Central memory CD8-positive, alpha-beta T cell (primary cell): ENCODE measurements around the gene NUCKS1.
A peak's percentile ranks its signal among the peaks of the same experiment; 100 is the strongest.

Experiments
- ATAC-seq: fragments of 150-1000 bp; cut with Tn5 transposase; replicated peaks from 2 replicates; pipeline ENCODE4 v1.10.0; 2022; ENCODE audit warnings: mild to moderate bottlenecking, moderate FRiP score, moderate number of reproducible peaks; ENCODE audit not compliant: poor library complexity, severe bottlenecking; ENCODE audit errors: extremely low read depth
- DNase-seq, 2 donors: peaks; one replicate each; pipeline ENCODE4 v3.0.0; 2021; ENCODE audit warnings: low spot score in 2 of 2
- H3K27ac Mint-ChIP-seq: one replicate; pipeline ENCODE4 v1.8.0; 2022; ENCODE audit warnings: low read depth, mild to moderate bottlenecking, moderate library complexity, mixed read lengths
- H3K27me3 Mint-ChIP-seq: one replicate; pipeline ENCODE4 v1.8.0; 2022; ENCODE audit warnings: mixed read lengths
- H3K36me3 Mint-ChIP-seq: one replicate; pipeline ENCODE4 v1.8.0; 2022; ENCODE audit warnings: mild to moderate bottlenecking, moderate library complexity, mixed read lengths; ENCODE audit not compliant: insufficient read depth
- H3K4me1 Mint-ChIP-seq: one replicate; pipeline ENCODE4 v1.8.0; 2022; ENCODE audit warnings: mixed read lengths
- H3K4me3 Mint-ChIP-seq: one replicate; pipeline ENCODE4 v1.8.0; 2022; ENCODE audit warnings: mild to moderate bottlenecking, moderate library complexity, mixed read lengths
- H3K9me3 Mint-ChIP-seq: one replicate; pipeline ENCODE4 v1.8.0; 2022; ENCODE audit warnings: mixed read lengths

NUCKS1 gene, protein sequence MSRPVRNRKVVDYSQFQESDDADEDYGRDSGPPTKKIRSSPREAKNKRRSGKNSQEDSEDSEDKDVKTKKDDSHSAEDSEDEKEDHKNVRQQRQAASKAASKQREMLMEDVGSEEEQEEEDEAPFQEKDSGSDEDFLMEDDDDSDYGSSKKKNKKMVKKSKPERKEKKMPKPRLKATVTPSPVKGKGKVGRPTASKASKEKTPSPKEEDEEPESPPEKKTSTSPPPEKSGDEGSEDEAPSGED

DNA sequence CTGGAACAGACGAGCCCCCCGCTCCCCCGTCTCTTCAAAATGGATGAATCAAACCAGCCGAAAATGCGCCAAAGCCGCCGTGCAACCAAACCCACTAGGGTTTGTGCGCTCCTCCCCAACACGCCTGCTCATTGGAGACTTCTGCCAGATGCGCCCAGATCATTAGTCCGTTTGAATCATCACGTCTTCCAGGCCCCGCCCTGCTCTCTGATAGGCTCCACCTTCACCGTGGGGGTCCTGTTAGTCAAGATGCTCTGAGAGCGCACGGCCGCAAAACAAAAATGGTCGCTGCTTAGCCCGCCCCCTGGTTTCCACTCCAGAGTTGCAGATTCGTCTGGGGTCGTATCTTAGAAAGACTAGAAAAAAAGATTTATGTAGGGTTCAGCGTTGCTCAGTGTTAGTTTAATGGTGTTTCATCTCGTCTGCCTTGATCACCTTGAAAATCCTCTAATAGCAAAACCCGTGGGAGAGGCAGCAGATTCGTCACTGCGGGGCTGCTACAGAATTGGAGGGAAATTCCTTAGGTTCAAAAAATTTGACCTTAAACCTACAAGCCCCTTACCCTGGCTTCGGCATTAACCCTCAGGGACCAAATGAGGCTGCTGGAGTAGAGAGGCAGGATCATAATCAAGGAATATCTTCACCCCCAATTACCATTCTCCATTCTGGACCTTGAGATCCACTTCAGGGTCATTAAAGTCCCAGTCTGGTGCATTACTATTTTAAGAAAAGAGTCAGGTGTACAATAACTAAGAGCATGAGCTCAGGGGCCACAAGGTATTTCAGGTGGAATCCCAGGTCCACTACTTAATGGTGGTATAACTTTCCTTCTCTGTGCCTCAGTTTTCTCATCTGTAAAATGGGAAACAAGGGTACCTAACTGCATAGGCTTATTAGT, at the start of gene NUCKS1:
TSS of gene NUCKS1 (minus strand) at position 45 of the 898 bp plus-strand sequence. CDS start 209 bp downstream, outside the sequence.
- peaks cover 32% of the 10 kb centered on the region for H3K4me1 Mint-ChIP-seq
- H3K27ac Mint-ChIP-seq, result peak within 1 kb of the TSS; percentile 99
- H3K27me3 Mint-ChIP-seq, result no peaks in the 10 kb centered on the region
- peaks cover 31% of the 10 kb centered on the region for H3K36me3 Mint-ChIP-seq
- ATAC-seq (peak; percentile 87), DNase-seq (peak; percentile 93 to 98)
- peak within 1 kb of the TSS; percentile 98 for H3K4me3 Mint-ChIP-seq
- no peaks in the 10 kb centered on the region for H3K9me3 Mint-ChIP-seq

DNA sequence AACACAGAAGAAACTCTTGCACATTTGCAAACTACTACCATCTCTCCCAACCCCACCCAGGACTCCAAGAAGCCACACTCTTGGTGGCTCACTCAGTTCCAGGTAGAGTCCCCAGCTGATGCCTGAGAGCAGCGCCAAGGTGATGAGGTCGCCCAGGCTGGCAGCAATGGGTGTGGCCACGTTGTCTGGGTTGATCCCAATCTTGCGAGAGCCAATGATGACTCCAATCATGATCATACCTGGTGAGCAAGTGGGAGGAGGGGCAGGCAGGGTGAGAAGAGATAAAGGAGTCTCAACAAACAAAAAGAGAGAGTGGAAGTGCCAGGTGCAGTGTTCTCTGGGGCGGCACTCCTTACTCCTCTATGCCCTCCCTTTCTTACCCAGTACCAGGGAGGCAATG, 48.6 kb upstream of the NUCKS1 start:
- ATAC-seq (no peak), DNase-seq (no peak)
- H3K9me3 Mint-ChIP-seq, result no peaks in the 10 kb centered on the region
- H3K27me3 Mint-ChIP-seq, result no peaks in the 10 kb centered on the region
- peaks cover 10% of the 10 kb centered on the region for H3K36me3 Mint-ChIP-seq
- H3K4me1 Mint-ChIP-seq, result peaks cover under 1% of the 10 kb centered on the region
- H3K4me3 Mint-ChIP-seq, result no peak overlapping the region
- peak overlapping the region; percentile 26 for H3K27ac Mint-ChIP-seq

DNA sequence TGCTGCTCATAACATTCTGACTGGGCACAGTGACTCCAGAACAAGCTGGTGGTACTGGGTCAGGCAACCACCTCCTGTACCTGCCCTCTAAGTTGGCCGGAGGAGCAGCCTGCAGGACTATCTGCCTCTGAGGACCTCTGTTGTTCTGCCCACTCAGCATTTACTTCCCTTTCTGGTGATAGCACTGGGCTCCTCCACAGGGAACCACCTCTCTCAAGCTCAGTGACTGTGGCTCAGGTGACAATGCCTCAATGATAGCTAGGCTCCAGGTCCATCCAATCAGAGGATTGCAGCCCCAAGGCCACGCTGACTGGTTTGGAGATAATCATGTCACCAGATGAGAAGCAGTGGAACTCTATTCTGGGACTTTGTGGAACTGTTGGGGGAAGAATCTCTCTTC, 47.2 kb upstream of the NUCKS1 start:
- Mint-ChIP-seq H3K27ac (no peak overlapping the region), H3K4me3 (no peak overlapping the region), H3K4me1 (no peaks in the 10 kb centered on the region), H3K36me3 (peaks cover 13% of the 10 kb centered on the region), H3K9me3 (no peaks in the 10 kb centered on the region), H3K27me3 (no peaks in the 10 kb centered on the region)
- DNase-seq (no peak), ATAC-seq (no peak)

DNA sequence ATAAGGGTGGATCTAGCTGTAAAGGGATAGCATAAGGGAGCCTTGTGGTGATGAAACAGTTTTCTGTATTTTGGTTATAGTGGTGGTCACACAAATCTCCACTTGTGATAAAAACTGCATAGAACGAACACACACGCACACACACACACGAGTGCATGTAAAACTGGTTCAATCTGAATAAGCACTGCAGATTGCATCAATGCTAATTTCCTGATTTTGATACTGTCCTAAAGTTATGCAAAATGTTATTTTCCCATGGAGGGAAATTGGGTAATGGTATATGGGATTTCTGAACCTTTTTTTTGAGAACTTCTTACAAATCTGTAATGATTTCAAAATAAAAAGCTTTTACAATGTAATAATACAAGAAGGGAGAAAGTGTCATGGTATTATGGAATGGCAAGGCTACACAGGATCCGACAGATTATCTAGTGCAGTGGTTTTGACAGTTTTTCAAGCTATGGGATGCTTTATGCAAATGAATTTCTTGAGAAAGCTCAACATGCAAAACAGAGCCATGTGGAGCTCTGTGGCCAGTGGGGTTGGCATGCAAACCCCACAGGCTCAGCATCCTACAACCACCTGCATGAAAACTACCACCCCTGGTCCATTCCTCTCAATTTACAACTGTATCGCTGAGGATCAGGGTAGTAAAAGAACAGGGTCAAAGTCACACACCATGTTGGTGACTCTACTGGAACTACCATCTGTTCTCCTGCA, 44.2 kb upstream of the NUCKS1 start:
- Mint-ChIP-seq H3K4me3 (no peak overlapping the region), H3K27me3 (no peaks in the 10 kb centered on the region), H3K4me1 (no peaks in the 10 kb centered on the region), H3K36me3 (peaks cover 13% of the 10 kb centered on the region), H3K9me3 (no peaks in the 10 kb centered on the region), H3K27ac (peak overlapping the region; percentile 4)
- ATAC-seq (no peak), DNase-seq (no peak)

DNA sequence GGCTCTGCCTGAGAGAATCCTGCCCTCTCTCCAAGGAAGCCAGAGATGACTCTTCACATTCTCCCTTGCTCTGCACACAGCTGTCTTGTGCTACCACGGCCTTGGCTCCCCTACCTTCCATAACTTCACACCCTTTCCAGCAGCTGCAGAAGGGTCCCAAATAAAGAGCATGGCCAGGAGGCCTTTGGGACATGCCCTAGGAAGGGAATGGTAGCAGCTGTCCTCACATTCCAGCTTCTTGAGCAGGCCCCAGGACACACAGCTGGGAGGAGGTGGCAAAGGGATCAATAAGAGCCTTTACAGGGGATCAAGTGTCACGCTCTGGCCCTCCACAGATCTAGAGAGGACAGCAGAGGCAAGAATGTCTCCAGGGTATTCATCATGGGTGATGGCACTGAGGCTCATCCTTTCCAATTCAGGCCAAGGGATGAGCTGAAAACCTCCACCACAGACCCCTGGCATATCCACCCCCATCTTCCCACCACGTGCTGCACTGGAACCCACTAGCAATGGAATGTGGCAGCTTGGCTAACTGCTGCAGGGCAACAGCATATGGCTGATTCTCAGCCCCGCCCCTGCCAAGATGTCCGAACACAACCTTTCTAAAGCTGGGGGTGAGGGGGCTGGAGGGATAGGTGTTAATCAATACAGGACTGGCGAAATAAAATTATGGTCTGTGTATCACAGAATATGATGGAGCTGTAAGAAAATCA, 43.1 kb upstream of the NUCKS1 start:
- no peak for ATAC-seq
- no peaks in the 10 kb centered on the region for H3K4me1 Mint-ChIP-seq
- H3K9me3 Mint-ChIP-seq, result no peaks in the 10 kb centered on the region
- no peak overlapping the region for H3K4me3 Mint-ChIP-seq
- H3K27me3 Mint-ChIP-seq, result no peaks in the 10 kb centered on the region
- peaks cover 11% of the 10 kb centered on the region for H3K36me3 Mint-ChIP-seq
- H3K27ac Mint-ChIP-seq, result no peak overlapping the region
- DNase-seq, result no peak

DNA sequence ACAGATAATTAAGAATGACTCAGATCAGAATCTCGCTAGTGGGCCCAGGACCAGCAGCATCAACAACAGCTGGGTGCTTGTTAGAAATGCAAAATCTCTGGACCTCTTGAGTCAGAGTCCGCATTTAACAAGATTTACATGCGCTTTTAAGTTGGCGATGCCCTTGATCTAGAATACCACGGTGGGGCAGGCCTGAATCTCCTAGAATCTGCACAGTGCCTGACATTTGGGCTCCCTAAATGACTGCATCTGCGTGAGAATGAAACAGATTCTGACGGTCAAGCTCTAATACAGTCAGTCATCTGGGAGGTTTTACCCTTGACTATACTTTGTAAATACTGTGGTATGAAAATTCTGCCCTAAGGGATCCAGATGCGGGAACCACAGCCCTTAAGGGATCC, 42.5 kb upstream of the NUCKS1 start:
- no peaks in the 10 kb centered on the region for H3K9me3 Mint-ChIP-seq
- H3K27me3 Mint-ChIP-seq, result no peaks in the 10 kb centered on the region
- H3K36me3 Mint-ChIP-seq, result peaks cover 9% of the 10 kb centered on the region

DNA sequence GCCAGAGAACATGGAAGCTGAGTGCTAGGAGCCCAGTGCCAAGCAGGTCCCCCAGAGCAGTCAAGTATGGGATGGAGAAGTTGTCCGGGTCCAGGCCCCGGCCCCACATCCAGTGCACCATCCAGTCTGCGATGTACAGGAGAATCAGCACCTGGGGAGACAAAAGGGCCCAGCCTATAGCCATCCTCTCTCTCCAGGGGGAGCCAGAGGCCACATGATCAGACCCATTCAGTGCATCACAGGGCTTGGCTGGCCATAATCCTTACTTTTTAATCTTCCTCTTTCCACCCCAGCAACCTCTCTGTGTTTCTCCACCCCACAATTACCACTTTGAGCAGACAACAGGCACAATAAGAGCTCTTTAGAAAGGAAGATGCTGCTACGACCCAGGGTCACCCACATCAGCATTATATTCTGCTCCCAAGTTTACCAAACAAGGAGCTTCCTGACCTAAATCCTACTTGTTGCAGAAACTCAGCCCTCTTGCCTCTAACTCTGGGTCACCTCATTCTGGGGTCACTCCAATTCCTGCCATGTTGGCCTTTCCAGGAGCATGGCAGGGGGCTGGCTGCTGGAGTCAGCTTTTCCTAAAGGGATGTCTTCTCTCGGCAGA, 41.7 kb upstream of the NUCKS1 start:
- ATAC-seq (peak; percentile 88), DNase-seq (peak in 1 of 2 donors; percentile 40)
- Mint-ChIP-seq H3K4me1 (no peaks in the 10 kb centered on the region), H3K27ac (no peak overlapping the region), H3K36me3 (peaks cover 7% of the 10 kb centered on the region), H3K9me3 (no peaks in the 10 kb centered on the region), H3K27me3 (no peaks in the 10 kb centered on the region), H3K4me3 (no peak overlapping the region)

More for the DNA sequence above, 42.5 kb upstream of the NUCKS1 start:
- ATAC-seq, result no peak
- H3K27ac Mint-ChIP-seq, result no peak overlapping the region
- DNase-seq, result no peak
- no peaks in the 10 kb centered on the region for H3K4me1 Mint-ChIP-seq
- no peak overlapping the region for H3K4me3 Mint-ChIP-seq

DNA sequence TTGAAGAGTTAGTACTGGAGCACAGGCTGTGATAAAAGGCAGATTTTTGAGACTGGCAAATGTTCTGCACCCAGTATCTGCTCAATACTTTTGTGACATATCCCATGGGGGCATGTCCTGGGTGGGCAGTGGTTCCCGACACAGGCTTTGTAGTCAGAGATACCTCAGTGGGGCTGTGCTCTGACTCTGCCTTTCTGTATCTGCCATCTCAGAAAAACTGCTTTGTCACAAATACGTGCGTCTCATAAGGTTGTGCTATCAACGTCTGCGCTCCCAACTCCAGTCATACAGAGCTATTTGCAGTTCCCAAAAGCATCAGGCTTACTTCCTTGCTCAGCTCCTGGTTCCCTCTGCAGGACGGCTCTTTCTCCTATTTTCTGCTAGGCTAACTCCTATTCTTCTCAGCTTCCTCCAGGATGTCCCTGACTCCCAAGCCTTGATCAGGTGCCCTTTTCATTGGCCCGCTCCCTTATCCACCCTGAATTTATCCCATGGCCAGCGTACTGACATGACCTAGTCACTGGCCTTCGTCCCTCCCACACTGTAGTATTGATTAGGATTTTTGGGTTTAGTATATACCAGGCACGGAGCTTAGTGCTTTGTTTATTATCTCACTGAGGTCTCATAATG, 37.4 kb upstream of the NUCKS1 start:
- DNase-seq, result no peak
- Mint-ChIP-seq H3K36me3 (peaks cover 1% of the 10 kb centered on the region), H3K27me3 (no peaks in the 10 kb centered on the region), H3K4me3 (no peak overlapping the region), H3K4me1 (peaks cover 5% of the 10 kb centered on the region), H3K9me3 (no peaks in the 10 kb centered on the region), H3K27ac (no peak overlapping the region)
- ATAC-seq, result no peak

DNA sequence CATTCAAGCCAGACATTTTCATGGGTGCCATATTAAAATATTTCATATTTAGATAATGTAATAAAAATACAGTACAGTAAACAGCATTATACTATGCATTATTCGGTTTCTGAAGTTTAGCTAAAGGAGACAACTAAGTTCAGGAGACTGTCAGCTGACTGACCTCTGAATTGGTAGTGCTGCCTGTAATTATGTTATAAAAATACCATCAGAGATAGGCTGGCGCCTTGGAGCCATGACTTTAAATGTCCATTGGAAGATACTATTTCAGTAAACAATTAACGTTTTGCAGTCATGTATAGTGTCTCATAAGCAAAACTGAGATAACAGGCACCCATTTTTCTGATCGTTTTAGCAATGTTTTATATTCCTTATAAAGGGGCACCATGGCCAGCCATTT, 36.6 kb upstream of the NUCKS1 start:
- peaks cover 5% of the 10 kb centered on the region for H3K4me1 Mint-ChIP-seq
- no peaks in the 10 kb centered on the region for H3K9me3 Mint-ChIP-seq
- no peak overlapping the region for H3K27ac Mint-ChIP-seq
- no peak overlapping the region for H3K4me3 Mint-ChIP-seq
- H3K27me3 Mint-ChIP-seq, result no peaks in the 10 kb centered on the region
- ATAC-seq, result no peak
- DNase-seq, result no peak
- peaks cover 4% of the 10 kb centered on the region for H3K36me3 Mint-ChIP-seq

DNA sequence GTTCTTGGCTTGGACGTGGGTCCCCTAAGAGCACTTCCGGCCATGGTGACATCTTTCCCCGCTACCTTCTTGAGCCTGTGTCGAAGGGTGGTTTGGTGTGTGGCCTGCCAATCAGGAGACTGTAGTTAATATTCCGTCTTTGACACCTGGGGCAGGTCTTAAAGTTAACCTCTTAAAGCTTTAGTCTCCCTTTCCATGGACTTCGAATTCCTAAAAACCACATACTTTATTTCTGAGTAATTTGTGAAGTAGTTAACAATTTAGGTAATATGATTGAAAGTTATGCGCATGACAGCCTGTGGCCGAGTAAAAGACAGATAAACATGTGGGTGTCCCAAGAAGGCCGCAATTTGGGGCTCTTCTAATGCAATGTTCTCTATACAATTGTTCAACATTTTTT, 35.5 kb upstream of the NUCKS1 start:
- Mint-ChIP-seq H3K27me3 (no peaks in the 10 kb centered on the region), H3K36me3 (peaks cover 4% of the 10 kb centered on the region), H3K9me3 (no peaks in the 10 kb centered on the region), H3K4me1 (peaks cover 5% of the 10 kb centered on the region), H3K4me3 (no peak overlapping the region), H3K27ac (no peak overlapping the region)
- ATAC-seq, result no peak
- DNase-seq, result no peak

DNA sequence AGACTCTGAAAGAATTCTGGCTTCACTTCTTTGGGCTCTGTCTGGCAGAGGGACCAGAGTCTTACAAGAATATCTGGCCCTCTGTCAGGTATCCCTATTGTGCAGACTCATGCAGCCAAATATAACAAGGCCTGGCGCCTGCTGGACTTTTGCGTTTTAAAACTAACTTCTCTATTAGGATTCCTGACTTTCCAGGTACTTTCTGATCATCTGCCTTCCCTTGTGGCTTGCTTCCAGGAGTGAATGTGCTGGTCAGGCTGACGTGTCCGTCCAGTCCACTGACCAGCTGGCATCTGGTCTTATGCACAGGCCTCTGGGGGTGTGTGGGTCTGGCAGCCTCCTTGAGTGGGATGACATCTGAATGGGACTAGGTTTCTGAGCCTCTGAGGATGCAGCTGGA, 33.9 kb upstream of the NUCKS1 start:
- Mint-ChIP-seq H3K36me3 (peaks cover 4% of the 10 kb centered on the region), H3K9me3 (no peaks in the 10 kb centered on the region), H3K27ac (no peak overlapping the region), H3K4me1 (peaks cover 8% of the 10 kb centered on the region), H3K4me3 (no peak overlapping the region), H3K27me3 (no peaks in the 10 kb centered on the region)
- no peak for ATAC-seq
- no peak for DNase-seq
